Spleen (tissue), 11 donors: ENCODE data around the gene ACVR1. TPM values are rescaled to one million over a fixed set of nuclear protein-coding genes. Genes with fewer than 3 reads are reported as not detected.

Experiments used
- DNase-seq: peaks from one replicate; pipeline ENCODE4 v3.0.0-alpha.2; 2020
- H3K27ac ChIP-seq, 8 donors: fragments of 200-600 bp; sonication (generic) in 7 of 8; 1 replicate in 4 of 8; 2 replicates in 4 of 8; pipeline versions ENCODE4 v1.5.0 to v1.8.0; 2016 to 2021; ENCODE audit warnings: inconsistent platforms in 4 of 8, mild to moderate bottlenecking in 4 of 8, moderate library complexity in 1 of 8
- H3K27me3 ChIP-seq, 7 donors: fragments of 200-600 bp; sonication (generic) in 6 of 7; replicated peaks in 1 of 7; 1 replicate in 4 of 7; 2 replicates in 3 of 7; pipeline versions ENCODE4 v1.5.0 to v1.8.0; 2016 to 2021; ENCODE audit warnings: inconsistent platforms in 3 of 7, mild to moderate bottlenecking in 1 of 7
- H3K36me3 ChIP-seq, 6 donors: fragments of 200-600 bp; sonication (generic) in 5 of 6; 1 replicate in 4 of 6; 2 replicates in 2 of 6; pipeline versions ENCODE4 v1.5.0 to v1.8.0; 2016 to 2021; ENCODE audit warnings: inconsistent platforms in 2 of 6
- H3K4me1 ChIP-seq, 6 donors: fragments of 200-600 bp; sonication (generic) in 5 of 6; 1 replicate in 3 of 6; 2 replicates in 3 of 6; pipeline versions ENCODE4 v1.5.0 to v1.8.0; 2016 to 2021; ENCODE audit warnings: inconsistent platforms in 3 of 6
- H3K4me3 ChIP-seq, 8 donors: fragments of 200-600 bp; sonication (generic) in 7 of 8; 1 replicate in 4 of 8; 2 replicates in 4 of 8; pipeline versions ENCODE4 v1.5.0 to v1.8.0; 2016 to 2021; ENCODE audit warnings: inconsistent platforms in 4 of 8, mild to moderate bottlenecking in 4 of 8, moderate library complexity in 2 of 8
- H3K9me3 ChIP-seq, 8 donors: fragments of 200-600 bp; sonication (generic) in 7 of 8; 1 replicate in 4 of 8; 2 replicates in 4 of 8; pipeline versions ENCODE4 v1.5.0 to v1.8.0; 2016 to 2021; ENCODE audit warnings: inconsistent platforms in 4 of 8
- CTCF ChIP-seq, 11 experiments: fragments of 200-600 bp in 7 of 11; fragments of 450-650 bp in 4 of 11; sonication (generic) in 4 of 11; IDR thresholded peaks in 8 of 11; conservative IDR thresholded peaks in 3 of 11; 1 replicate in 7 of 11; 2 replicates in 4 of 11; pipeline versions ENCODE4 v1.4.0 to v1.8.0; 2016 to 2021; ENCODE audit warnings: antibody characterized with exemption in 11 of 11, inconsistent platforms in 4 of 11, mild to moderate bottlenecking in 1 of 11
- POLR2A ChIP-seq, 3 donors: fragments of 450-650 bp; IDR thresholded peaks; one replicate each; pipeline ENCODE4 v1.5.1; 2017; ENCODE audit warnings: antibody characterized with exemption in 3 of 3, mild to moderate bottlenecking in 1 of 3
- POLR2AphosphoS5 ChIP-seq, 3 donors: sonication (generic); formaldehyde crosslinking; IDR thresholded peaks; one replicate each; pipeline ENCODE4 v1.5.1; 2017; ENCODE audit warnings: antibody characterized with exemption in 3 of 3
- WGBS, 5 donors: extraction: QIAGEN DNeasy Blood & Tissue Kit in 3 of 5; methylation state at CpG; one replicate each; pipeline versions ENCODE4 v1.1.5 to v1.1.7; 2013 to 2018; 5-methylcytosine and 5-hydroxymethylcytosine counted together
- intact Hi-C: fragments of 100-400 bp; cut with DNase I; formaldehyde crosslinking; loops from one replicate; pipeline ENCODE4 v1.15.0; 2023; ENCODE audit warnings: low total_unique reads
- polyA plus RNA-seq, 3 donors: library from polyadenylated mRNA; stranded (reverse); fragments of 200-250 nt; gene quantifications; one replicate each; pipeline ENCODE4 v1.2.1, GENCODE V29; 2013
- total RNA-seq, 7 donors: library from RNA; depleted of rRNA in 3 of 7; stranded (reverse); fragments of >200 nt in 3 of 7; fragmentation: NEBNext Ultra II Directional in 4 of 7; extraction: Animal tissue kit (Norgen Biotek cat#: 25700) in 4 of 7; gene quantifications; one replicate each; pipeline versions ENCODE4 v1.1.0 to v1.2.1, GENCODE V29; 2016 to 2021
- donor health status: healthy with polysubstance abuse.
- donor health status: DM: no; HTN: no; CAD: no; lungs with moderate emphysema.
- donor health status: DM: no; HTN: no; CAD: no.
- donor health status: Bipolar disorder and iron deficiency.
- donor health status: healthy.
- donor health status: DM: no; HTN: no; CAD: no.
- donor health status: DM: yes; HTN: yes; CAD: no.

ACVR1 gene
- total and polyA plus RNA-seq, 10 donors, result 2.1 to 23.8 (median 13.6) TPM

GRCh38 chr2:157864857-157865430 is 11.2 kb downstream of the ACVR1 start:
- Histone ChIP-seq H3K4me3 (no peak overlapping the region), H3K9me3 (no peaks in the 10 kb centered on the region), H3K36me3 (no peaks in the 10 kb centered on the region), H3K27me3 (no peaks in the 10 kb centered on the region), H3K4me1 (peaks cover 0 to 4% (median 0%) of the 10 kb centered on the region in 6 donors), H3K27ac (no peak overlapping the region)
- TF ChIP-seq CTCF (IDR thresholded peaks at IDR 0.05 in 8 of 11, conservative IDR thresholded peaks at IDR 0.05 in 3 of 11) (no peak), POLR2AphosphoS5 (IDR thresholded peaks at IDR 0.05) (no peak), POLR2A (IDR thresholded peaks at IDR 0.05) (no peak)
- no peak for DNase-seq
- intact Hi-C loops, result no loop called here
- WGBS, 5 donors, result 82 to 91% (median 84%) methylated on average over 2 of the region's 2 CpGs

DNA sequence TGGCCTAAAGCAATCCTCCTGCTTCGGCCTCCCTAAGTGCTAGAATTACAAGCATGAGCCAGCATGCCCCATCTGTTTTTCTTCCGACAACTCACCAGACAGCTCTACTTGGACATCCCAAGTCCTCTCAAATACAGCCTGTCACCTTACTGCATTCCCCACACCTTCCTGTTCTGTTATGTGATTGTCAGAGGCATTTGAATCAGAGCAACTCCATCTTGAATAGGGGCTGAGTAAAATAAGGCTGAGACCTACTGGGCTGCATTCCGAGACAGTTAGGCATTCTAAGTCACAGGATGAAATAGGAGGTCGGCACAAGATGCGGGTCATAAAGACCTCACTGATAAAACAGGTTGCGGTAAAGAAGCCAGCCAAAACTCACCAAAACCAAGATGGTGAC is 17.3 kb downstream of the ACVR1 start:
- TF ChIP-seq POLR2A (IDR thresholded peaks at IDR 0.05) (no peak), CTCF (IDR thresholded peaks at IDR 0.05 in 8 of 11, conservative IDR thresholded peaks at IDR 0.05 in 3 of 11) (no peak), POLR2AphosphoS5 (IDR thresholded peaks at IDR 0.05) (no peak)
- Histone ChIP-seq H3K27ac (no peak overlapping the region), H3K4me3 (no peak overlapping the region), H3K9me3 (no peaks in the 10 kb centered on the region), H3K4me1 (no peaks in the 10 kb centered on the region), H3K27me3 (no peaks in the 10 kb centered on the region), H3K36me3 (peaks cover 0 to 11% (median 0%) of the 10 kb centered on the region in 6 donors)
- no peak for DNase-seq
- intact Hi-C loops, result no loop called here
- 80 to 82% (median 81%) methylated on average over 6 of the region's 6 CpGs for WGBS, 5 donors

GRCh38 chr2:157857881-157858280 is 18.2 kb downstream of the ACVR1 start:
- WGBS, 5 donors, result 80 to 92% (median 87%) methylated on average over 4 of the region's 4 CpGs

GRCh38 chr2:157856187-157856515 is 20.0 kb downstream of the ACVR1 start:
- Histone ChIP-seq H3K27ac (no peak overlapping the region), H3K27me3 (no peaks in the 10 kb centered on the region), H3K4me3 (no peak overlapping the region), H3K36me3 (peaks cover 0 to 11% (median 0%) of the 10 kb centered on the region in 6 donors), H3K9me3 (no peaks in the 10 kb centered on the region), H3K4me1 (peaks cover 0 to 14% (median 5%) of the 10 kb centered on the region in 6 donors)
- no peak for DNase-seq
- intact Hi-C loops, result no loop called here
- WGBS, 5 donors, result 91 to 99% (median 93%) methylated on average over 2 of the region's 2 CpGs
- TF ChIP-seq CTCF (IDR thresholded peaks at IDR 0.05 in 8 of 11, conservative IDR thresholded peaks at IDR 0.05 in 3 of 11) (no peak), POLR2A (IDR thresholded peaks at IDR 0.05) (no peak), POLR2AphosphoS5 (IDR thresholded peaks at IDR 0.05) (no peak)

More at GRCh38 chr2:157857881-157858280, 18.2 kb downstream of the ACVR1 start:
- intact Hi-C loops, result no loop called here
- H3K4me3 ChIP-seq, result no peak overlapping the region
- H3K27me3 ChIP-seq, result no peaks in the 10 kb centered on the region
- DNase-seq, result no peak
- TF ChIP-seq POLR2AphosphoS5 (IDR thresholded peaks at IDR 0.05) (no peak), POLR2A (IDR thresholded peaks at IDR 0.05) (no peak), CTCF (IDR thresholded peaks at IDR 0.05 in 8 of 11, conservative IDR thresholded peaks at IDR 0.05 in 3 of 11) (no peak)
- no peaks in the 10 kb centered on the region for H3K9me3 ChIP-seq
- H3K4me1 ChIP-seq, result peaks cover 0 to 3% (median 0%) of the 10 kb centered on the region in 6 donors
- no peak overlapping the region for H3K27ac ChIP-seq
- peaks cover 0 to 11% (median 0%) of the 10 kb centered on the region in 6 donors for H3K36me3 ChIP-seq
